ENCODE data around the gene IQSEC1. TPM values are rescaled to one million over a fixed set of nuclear protein-coding genes. Genes with fewer than 3 reads are reported as not detected.

The IQSEC1 gene
- total RNA-seq, 1 donor: 135 TPM

- Histone ChIP-seq H3K4me1 (ENCODE audit: insufficient read depth, low read length) (peaks cover 7% of the 10 kb centered on the region), H3K27me3 (ENCODE audit: insufficient read depth, low read length) (peaks cover 6% of the 10 kb centered on the region), H3K4me3 (ENCODE audit: low read length) (no peak overlapping the region), H3K9me3 (ENCODE audit: low read depth, low read length) (no peaks in the 10 kb centered on the region)
These were observed 178.6 kb downstream of the IQSEC1 start for GRCh38 chr3:12894629-12895028.

DNA sequence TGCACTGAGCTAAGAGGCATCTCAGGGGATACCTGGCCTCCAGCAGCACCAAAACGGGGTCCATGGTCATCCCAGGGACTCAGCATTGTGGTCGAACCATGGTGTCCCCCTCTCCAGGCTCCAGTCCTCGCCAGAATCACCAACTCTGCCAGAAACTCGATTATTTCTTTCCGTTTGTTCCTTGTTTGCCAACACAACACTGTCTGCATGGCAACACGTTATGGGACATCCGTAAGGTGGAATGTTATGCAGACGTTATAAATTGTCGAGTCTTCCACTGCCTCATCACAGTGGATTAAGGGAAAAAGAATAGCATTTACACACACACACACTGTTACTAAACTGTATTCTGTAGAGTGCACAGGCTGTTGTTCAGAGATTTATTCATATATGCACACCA is 179.4 kb downstream of the IQSEC1 start:
- Histone ChIP-seq H3K9me3 (ENCODE audit: low read depth, low read length) (no peaks in the 10 kb centered on the region), H3K4me3 (ENCODE audit: low read length) (no peak overlapping the region), H3K4me1 (ENCODE audit: insufficient read depth, low read length) (peaks cover 7% of the 10 kb centered on the region), H3K27me3 (ENCODE audit: insufficient read depth, low read length) (peaks cover 6% of the 10 kb centered on the region)

DNA sequence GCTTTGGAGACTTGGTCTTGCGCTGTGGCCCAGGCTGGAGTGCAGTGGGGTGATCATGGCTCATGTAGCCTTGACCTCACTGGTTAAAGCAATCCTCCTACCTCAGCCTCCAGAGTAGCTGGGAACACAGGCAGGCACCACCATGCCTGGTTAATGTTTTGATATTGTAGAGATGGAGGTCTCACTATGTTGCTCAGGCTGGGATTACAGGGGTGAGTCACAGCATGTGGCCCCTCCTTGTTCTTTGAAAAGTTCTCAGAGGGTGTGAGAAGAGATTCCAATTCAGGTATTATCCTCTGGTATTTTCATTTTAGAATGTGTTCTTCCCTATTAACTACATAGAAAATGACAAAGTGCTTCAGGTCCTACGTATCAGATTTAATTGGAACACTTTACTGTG is 180.0 kb downstream of the IQSEC1 start:
- H3K27me3 ChIP-seq (ENCODE audit: insufficient read depth, low read length): peaks cover 6% of the 10 kb centered on the region
- H3K4me1 ChIP-seq (ENCODE audit: insufficient read depth, low read length): peaks cover 7% of the 10 kb centered on the region
- H3K9me3 ChIP-seq (ENCODE audit: low read depth, low read length): no peaks in the 10 kb centered on the region
- H3K4me3 ChIP-seq (ENCODE audit: low read length): no peak overlapping the region

DNA sequence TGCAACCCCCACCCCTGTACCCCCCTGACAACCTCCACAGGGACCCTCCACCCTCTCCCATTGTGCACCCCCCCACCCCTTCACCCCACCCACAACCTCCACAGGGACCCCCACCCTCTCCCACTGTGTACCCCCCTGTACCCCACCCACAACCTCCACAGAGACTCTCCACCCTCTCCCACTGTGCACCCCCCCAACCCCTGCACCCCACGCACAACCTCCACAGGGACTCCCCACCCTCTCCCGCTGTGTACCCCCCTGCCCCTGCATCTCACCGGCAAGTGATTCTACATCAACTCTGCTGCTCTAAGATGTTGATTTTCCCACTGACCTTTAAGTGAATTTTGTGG is 180.4 kb downstream of the IQSEC1 start:
- H3K9me3 ChIP-seq (ENCODE audit: low read depth, low read length): no peaks in the 10 kb centered on the region
- peaks cover 6% of the 10 kb centered on the region for H3K27me3 ChIP-seq (ENCODE audit: insufficient read depth, low read length)
- H3K4me3 ChIP-seq (ENCODE audit: low read length): no peak overlapping the region
- H3K4me1 ChIP-seq (ENCODE audit: insufficient read depth, low read length): peaks cover 7% of the 10 kb centered on the region

DNA sequence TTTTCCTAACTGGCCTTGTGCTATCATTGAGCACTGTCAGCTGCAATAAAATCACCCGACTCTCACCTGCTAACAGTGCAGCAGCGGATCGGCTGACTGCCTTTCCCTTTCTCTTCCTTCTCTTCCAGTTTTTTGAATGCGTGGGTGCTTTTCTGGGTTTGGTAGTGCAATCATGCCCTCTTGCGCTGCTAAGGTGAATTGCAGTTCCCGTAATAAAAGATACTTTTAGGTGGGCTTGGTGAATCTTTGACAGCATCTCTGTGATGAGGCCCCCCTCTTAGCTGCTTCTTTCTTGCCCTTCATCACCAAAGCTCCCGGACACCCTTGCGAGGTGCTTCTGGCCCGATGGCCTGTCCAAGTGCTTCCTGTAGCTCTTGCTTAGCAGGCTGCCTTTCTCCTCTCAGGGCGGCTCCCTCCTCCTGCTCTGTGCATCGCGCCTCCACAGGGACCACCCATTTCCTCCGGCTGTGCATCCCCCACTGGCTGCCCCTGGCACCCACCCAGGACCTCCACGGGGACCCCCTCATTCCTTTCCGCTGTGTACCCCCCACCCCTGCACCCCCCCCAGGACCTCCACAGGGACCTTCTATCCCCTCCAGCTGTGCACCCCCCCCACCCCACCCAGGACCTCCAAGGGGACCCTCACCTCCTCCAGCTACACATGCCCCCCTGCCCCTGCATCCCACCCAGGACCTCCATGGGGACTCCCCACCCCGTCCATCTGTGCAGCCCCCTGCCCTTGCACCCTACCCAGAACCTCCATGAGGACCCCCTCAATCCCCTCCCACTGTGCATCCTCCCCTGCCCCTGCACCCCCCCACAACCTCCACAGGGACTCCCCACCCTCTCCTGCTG is 181.0 kb downstream of the IQSEC1 start:
- Histone ChIP-seq H3K4me3 (ENCODE audit: low read length) (no peak overlapping the region), H3K9me3 (ENCODE audit: low read depth, low read length) (no peaks in the 10 kb centered on the region), H3K27me3 (ENCODE audit: insufficient read depth, low read length) (peaks cover 6% of the 10 kb centered on the region), H3K4me1 (ENCODE audit: insufficient read depth, low read length) (peaks cover 7% of the 10 kb centered on the region)

- no peak overlapping the region for H3K4me3 ChIP-seq (ENCODE audit: low read length)
- H3K9me3 ChIP-seq (ENCODE audit: low read depth, low read length): no peaks in the 10 kb centered on the region
- H3K27me3 ChIP-seq (ENCODE audit: insufficient read depth, low read length): peaks cover 6% of the 10 kb centered on the region
- H3K4me1 ChIP-seq (ENCODE audit: insufficient read depth, low read length): peaks cover 7% of the 10 kb centered on the region
These were observed 181.7 kb downstream of the IQSEC1 start for GRCh38 chr3:12891391-12891984.

DNA sequence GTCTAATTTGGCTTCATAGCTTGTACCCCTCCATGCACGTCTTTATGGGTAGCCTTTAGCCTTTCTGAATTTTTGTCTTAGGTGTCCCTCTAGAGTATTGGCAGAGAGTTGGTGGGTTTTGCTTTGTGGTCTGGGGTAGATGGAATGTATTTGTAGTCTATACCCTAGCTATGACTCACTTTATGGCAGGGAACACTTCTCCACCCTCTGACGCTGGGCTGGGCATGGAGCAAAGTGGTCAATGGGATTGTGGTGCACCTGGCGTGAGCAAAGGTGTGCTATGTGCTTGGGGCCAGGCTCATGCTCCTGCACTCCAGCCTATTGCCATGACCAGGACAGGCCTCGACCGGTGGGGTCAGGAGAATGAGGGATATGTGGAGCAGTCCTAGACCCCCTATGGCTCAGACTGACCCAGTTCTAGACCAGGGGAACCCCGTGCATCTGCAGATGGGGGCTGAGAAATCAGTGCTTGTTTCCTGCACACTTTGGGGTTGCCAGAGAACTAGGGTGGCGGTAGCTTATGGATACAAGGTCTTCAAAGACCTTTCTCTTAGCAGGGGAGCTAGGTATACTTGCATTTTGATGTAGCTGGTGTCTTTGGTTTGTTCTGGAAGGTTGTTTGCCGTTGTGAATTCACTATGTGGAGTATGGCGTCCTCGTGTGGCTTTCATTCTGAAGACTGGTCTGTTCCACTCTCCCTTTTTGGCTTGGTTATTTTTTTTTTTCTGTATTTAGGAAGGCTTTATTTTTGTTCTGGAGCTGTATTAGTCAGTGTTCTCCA is 182.4 kb downstream of the IQSEC1 start:
- H3K4me1 ChIP-seq (ENCODE audit: insufficient read depth, low read length): peaks cover 14% of the 10 kb centered on the region
- H3K27me3 ChIP-seq (ENCODE audit: insufficient read depth, low read length): peaks cover 6% of the 10 kb centered on the region
- H3K4me3 ChIP-seq (ENCODE audit: low read length): no peak overlapping the region
- H3K9me3 ChIP-seq (ENCODE audit: low read depth, low read length): no peaks in the 10 kb centered on the region

DNA sequence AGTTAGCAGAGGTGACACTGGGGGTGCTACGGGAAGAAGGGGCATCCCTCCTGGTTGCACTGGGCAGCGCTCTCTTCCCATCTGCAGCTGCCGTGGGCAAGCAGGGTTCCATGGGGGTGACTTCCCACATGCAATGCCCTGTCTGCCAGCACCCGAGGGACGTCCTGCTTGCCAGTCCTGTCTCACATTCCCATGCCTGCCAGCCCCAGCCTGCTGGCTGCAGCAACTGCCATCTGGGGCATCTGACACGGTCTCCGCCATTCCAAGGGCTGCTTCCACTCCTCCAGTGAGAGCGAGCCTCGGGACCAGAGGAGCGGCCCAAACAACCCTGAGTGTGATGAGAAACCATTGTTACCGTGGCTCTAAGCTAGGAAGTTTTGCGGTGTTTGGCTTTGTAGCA is 186.5 kb downstream of the IQSEC1 start:
- H3K27me3 ChIP-seq (ENCODE audit: insufficient read depth, low read length): peaks cover 6% of the 10 kb centered on the region
- H3K4me3 ChIP-seq (ENCODE audit: low read length): no peak overlapping the region
- peaks cover 12% of the 10 kb centered on the region for H3K4me1 ChIP-seq (ENCODE audit: insufficient read depth, low read length)
- no peaks in the 10 kb centered on the region for H3K9me3 ChIP-seq (ENCODE audit: low read depth, low read length)

DNA sequence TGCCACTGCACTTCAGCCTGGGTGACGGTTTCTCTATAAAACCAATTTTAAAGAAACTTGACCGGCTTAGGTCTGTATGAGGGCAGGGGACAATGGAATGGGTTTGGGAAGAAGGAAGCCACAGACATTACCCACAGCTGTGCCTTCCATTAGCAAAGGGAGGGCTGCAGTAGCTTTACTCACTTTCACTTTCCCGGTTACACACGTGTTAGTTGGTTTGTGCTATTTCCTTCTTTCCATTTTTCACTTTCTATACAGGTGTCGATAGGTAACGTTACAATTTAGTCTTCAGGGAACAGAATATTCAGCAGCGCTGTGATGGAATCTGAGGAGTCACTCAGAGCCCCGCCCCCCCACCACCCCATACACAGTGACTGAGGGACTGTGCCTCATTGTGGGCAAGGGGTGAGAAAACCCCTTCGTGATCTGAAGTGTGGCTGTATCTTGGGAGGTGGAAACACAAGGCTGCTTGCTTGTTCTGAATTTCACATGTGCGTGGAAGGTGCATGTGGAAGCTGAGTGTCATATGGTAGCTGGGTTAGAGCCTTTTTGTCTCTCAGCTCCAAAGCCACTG is 187.0 kb downstream of the IQSEC1 start:
- H3K4me1 ChIP-seq (ENCODE audit: insufficient read depth, low read length): peaks cover 10% of the 10 kb centered on the region
- peaks cover 6% of the 10 kb centered on the region for H3K27me3 ChIP-seq (ENCODE audit: insufficient read depth, low read length)
- no peaks in the 10 kb centered on the region for H3K9me3 ChIP-seq (ENCODE audit: low read depth, low read length)
- H3K4me3 ChIP-seq (ENCODE audit: low read length): no peak overlapping the region

- Histone ChIP-seq H3K9me3 (ENCODE audit: low read depth, low read length) (no peaks in the 10 kb centered on the region), H3K4me1 (ENCODE audit: insufficient read depth, low read length) (peaks cover 10% of the 10 kb centered on the region), H3K27me3 (ENCODE audit: insufficient read depth, low read length) (peaks cover 3% of the 10 kb centered on the region), H3K4me3 (ENCODE audit: low read length) (no peak overlapping the region)
These were observed 187.7 kb downstream of the IQSEC1 start for GRCh38 chr3:12885583-12885930.

DNA sequence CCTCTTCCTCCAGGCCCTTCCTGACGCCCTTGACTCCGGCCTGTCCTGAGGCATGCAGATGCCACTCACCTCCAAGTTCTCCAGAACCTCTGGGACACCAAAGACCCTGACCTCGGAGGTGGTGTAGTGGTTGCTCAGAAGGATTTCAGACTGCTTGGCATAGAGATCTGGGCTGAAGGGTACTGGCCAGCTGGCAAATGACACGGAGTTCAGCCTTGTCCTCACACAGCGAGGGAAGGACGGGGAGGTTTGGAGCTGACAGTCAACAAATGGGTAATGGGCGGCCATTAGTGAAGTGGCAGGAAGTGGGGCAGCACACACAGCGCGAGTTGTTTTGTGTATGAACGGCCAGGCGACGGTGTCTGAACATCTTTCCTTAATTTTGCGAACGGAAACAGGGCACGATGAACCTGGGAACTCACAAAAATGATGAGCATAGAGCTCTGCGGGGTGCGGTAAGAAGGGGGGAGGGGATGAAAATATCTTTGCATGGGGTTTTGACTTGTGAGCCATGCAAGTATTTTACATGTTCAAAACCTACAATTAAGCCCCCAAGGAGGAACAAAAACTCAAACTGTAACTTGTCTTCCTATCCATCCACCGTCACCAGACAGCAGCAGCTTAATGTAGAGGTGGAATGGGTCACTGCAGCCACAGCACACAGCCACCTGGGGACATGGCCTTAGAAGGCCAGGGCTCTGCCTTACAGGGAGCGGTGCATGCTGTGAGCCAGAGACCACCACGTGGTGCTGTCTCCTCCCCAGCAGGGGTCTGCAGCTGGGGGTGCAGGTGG is 188.2 kb downstream of the IQSEC1 start:
- H3K4me3 ChIP-seq (ENCODE audit: low read length): no peak overlapping the region
- H3K4me1 ChIP-seq (ENCODE audit: insufficient read depth, low read length): peaks cover 10% of the 10 kb centered on the region
- H3K9me3 ChIP-seq (ENCODE audit: low read depth, low read length): no peaks in the 10 kb centered on the region
- no peaks in the 10 kb centered on the region for H3K27me3 ChIP-seq (ENCODE audit: insufficient read depth, low read length)

GRCh38 chr3:12884186-12884680 is 189.0 kb downstream of the IQSEC1 start:
- H3K4me1 ChIP-seq (ENCODE audit: insufficient read depth, low read length): peaks cover 10% of the 10 kb centered on the region
- no peaks in the 10 kb centered on the region for H3K9me3 ChIP-seq (ENCODE audit: low read depth, low read length)
- H3K4me3 ChIP-seq (ENCODE audit: low read length): no peak overlapping the region
- no peaks in the 10 kb centered on the region for H3K27me3 ChIP-seq (ENCODE audit: insufficient read depth, low read length)

DNA sequence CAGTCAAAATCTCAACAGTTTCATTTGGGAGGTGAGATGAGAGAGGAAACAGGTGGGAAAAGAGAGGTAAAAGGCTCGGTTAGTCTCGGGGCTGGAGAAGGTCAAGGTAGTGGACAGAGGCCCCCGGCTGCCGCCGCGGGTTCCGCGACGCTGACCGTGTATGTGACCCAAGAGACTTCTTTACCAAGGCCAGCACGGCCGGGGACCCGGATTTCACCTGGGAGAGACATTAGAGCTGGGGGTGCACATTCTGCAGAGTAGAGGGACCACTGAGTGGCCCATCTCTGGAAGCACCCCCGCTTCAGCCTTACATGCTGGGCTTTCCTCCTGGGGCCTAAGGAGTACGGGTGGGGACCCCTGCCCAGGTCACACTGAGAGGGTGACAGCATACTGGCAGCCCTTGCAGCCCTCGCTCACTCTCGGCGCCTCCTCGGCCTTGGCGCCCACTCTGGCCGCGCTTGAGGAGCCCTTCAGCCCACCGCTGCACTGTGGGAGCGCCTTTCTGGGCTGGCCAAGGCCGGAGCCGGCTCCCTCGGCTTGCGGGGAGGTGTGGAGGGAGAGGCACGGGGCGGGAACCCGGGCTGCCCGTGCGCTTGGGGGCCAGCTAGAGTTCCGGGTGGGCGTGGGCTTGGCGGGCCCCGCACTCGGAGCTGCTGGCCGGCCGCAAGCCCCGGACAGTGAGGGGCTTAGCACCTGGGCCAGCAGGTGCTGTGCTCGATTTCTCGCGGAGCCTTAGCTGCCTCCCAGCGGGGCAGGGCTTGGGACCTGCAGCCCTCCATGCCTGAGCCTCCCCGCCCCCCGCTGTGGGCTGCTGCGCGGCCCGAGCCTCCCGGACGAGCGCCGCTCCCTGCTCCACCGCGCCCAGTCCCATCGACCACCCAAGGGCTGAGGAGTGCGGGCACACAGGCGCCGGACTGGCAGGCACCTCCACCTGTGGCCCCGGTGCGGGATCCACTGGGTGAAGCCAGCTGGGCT is 190.6 kb downstream of the IQSEC1 start:
- no peaks in the 10 kb centered on the region for H3K27me3 ChIP-seq (ENCODE audit: insufficient read depth, low read length)
- H3K4me3 ChIP-seq (ENCODE audit: low read length): no peak overlapping the region
- peaks cover 10% of the 10 kb centered on the region for H3K4me1 ChIP-seq (ENCODE audit: insufficient read depth, low read length)
- no peaks in the 10 kb centered on the region for H3K9me3 ChIP-seq (ENCODE audit: low read depth, low read length)

Data from mononuclear cell (primary cell).